IPS-18c (cell line): ENCODE data around the gene CYP4F3.

Experiments
- H3K4me3 ChIP-seq: 2 replicates; pipeline ENCODE4 v1.7.0; 2013; ENCODE audit warnings: low read depth, mild to moderate bottlenecking, low read length, moderate library complexity; ENCODE audit not compliant: insufficient read depth
- H3K9me3 ChIP-seq: one replicate; pipeline ENCODE4 v1.6.1; 2013; ENCODE audit warnings: mild to moderate bottlenecking, low read length, moderate library complexity; ENCODE audit not compliant: control insufficient read depth, insufficient read depth

The CYP4F3 gene

GRCh38 chr19:15680478-15681322, 40.0 kb downstream of the CYP4F3 start:
- peaks cover 6% of the 10 kb centered on the region for H3K9me3 ChIP-seq

DNA sequence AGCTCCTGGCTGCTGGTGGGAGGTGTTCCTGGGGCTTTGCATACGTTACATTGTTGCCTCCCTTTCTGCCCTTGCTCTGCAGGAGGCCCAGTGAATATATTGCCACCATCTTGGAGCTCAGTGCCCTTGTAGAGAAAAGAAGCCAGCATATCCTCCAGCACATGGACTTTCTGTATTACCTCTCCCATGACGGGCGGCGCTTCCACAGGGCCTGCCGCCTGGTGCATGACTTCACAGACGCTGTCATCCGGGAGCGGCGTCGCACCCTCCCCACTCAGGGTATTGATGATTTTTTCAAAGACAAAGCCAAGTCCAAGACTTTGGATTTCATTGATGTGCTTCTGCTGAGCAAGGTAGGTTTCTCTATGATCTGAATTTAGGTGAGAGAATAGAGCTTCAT, 42.7 kb downstream of the CYP4F3 start:
- peaks cover 6% of the 10 kb centered on the region for H3K9me3 ChIP-seq

More at GRCh38 chr19:15680478-15681322, 40.0 kb downstream of the CYP4F3 start:
- no peak overlapping the region for H3K4me3 ChIP-seq

GRCh38 chr19:15684828-15685227, 44.1 kb downstream of the CYP4F3 start:
- H3K4me3 ChIP-seq, result no peak overlapping the region
- H3K9me3 ChIP-seq, result peaks cover 6% of the 10 kb centered on the region

More for the DNA sequence above, 42.7 kb downstream of the CYP4F3 start:
- H3K4me3 ChIP-seq, result no peak overlapping the region

DNA sequence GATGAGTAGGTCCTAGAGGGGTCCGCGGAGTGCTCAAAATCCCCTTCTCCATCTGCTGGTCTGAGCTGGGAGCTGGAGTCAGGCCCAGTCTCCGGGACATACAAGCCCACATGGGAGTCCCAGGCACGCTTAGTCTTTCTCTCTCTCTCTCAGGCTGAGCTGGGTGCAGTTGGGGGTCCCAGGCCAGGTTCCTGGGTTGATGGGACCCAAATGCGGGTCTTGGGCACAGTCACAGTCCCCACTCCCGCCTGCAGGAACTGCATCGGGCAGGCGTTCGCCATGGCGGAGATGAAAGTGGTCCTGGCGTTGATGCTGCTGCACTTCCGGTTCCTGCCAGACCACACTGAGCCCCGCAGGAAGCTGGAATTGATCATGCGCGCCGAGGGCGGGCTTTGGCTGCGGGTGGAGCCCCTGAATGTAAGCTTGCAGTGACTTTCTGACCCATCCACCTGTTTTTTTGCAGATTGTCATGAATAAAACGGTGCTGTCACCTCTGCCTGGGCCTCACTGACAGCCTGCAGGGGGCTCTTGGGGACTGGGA, 56.0 kb downstream of the CYP4F3 start:
- Histone ChIP-seq H3K4me3 (no peak overlapping the region), H3K9me3 (peaks cover 6% of the 10 kb centered on the region)

- no peak overlapping the region for H3K4me3 ChIP-seq
- H3K9me3 ChIP-seq, result peaks cover 2% of the 10 kb centered on the region
These were observed 61.2 kb downstream of the CYP4F3 start for GRCh38 chr19:15701757-15702533.

- Histone ChIP-seq H3K9me3 (peaks cover 1% of the 10 kb centered on the region), H3K4me3 (no peak overlapping the region)
These were observed 61.8 kb downstream of the CYP4F3 start for GRCh38 chr19:15702534-15702930.
